ENCODE data around the gene RPUSD4.

The RPUSD4 gene

GRCh38 chr11:126157326-126158030 is 54.0 kb downstream of the RPUSD4 start:
- DNase-seq (ENCODE audit: low read depth in 2 of 2), result no peak

- no peak for DNase-seq (ENCODE audit: low read depth in 2 of 2)
These were observed 54.6 kb downstream of the RPUSD4 start for GRCh38 chr11:126156814-126157213.

- DNase-seq (ENCODE audit: low read depth in 2 of 2), result no peak
These were observed 55.9 kb downstream of the RPUSD4 start for GRCh38 chr11:126155402-126156187.

GRCh38 chr11:126154691-126155090 is 56.8 kb downstream of the RPUSD4 start:
- DNase-seq (ENCODE audit: low read depth in 2 of 2), result no peak

- no peak for DNase-seq (ENCODE audit: low read depth in 2 of 2)
These were observed 57.5 kb downstream of the RPUSD4 start for GRCh38 chr11:126153972-126154371.

GRCh38 chr11:126153006-126153405 is 58.4 kb downstream of the RPUSD4 start:
- no peak for DNase-seq (ENCODE audit: low read depth in 2 of 2)

GRCh38 chr11:126152586-126152985 is 58.9 kb downstream of the RPUSD4 start:
- DNase-seq (ENCODE audit: low read depth in 2 of 2), result no peak

- DNase-seq (ENCODE audit: low read depth in 2 of 2), result no peak
These were observed 59.3 kb downstream of the RPUSD4 start for GRCh38 chr11:126152152-126152551.

Measured in stimulated activated CD4-positive, alpha-beta T cell treated with anti-CD3 and anti-CD28 coated beads, Interleukin-12 subunit alpha, Interleukin-12 subunit beta, amount 100 ng/mL, for 24 hours (primary cell).